CD8-positive, alpha-beta memory T cell (primary cell): ENCODE measurements around the gene LHPP. TPM values are rescaled to one million over a fixed set of nuclear protein-coding genes. Genes with fewer than 3 reads are reported as not detected.

Experiments used
- CTCF ChIA-PET: fragments of 350-600 bp; sonication (Branson Sonifier 250); formaldehyde crosslinking; loops from one replicate; lab custom pipeline; 2021; ENCODE audit warnings: antibody characterized with exemption; lab: Charles Lee
- POLR2A ChIA-PET: fragments of 350-600 bp; sonication (Branson Sonifier 250); formaldehyde crosslinking; loops from one replicate; lab custom pipeline; 2021; ENCODE audit warnings: antibody characterized with exemption; lab: Charles Lee
- DNase-seq, 5 donors: peaks; one replicate each; pipeline versions ENCODE4 v3.0.0 to v3.0.0-alpha.2; 2020 to 2022; ENCODE audit warnings: mixed read lengths in 1 of 5
- H3K27ac ChIP-seq: one replicate; pipeline ENCODE4 v1.7.0; 2013; ENCODE audit warnings: low read depth, mild to moderate bottlenecking, low read length, moderate library complexity
- H3K27me3 ChIP-seq: 2 replicates; pipeline ENCODE4 v1.7.0; 2013; ENCODE audit warnings: low read length, mild to moderate bottlenecking; ENCODE audit not compliant: insufficient read depth, poor library complexity, severe bottlenecking
- H3K36me3 ChIP-seq: 2 replicates; pipeline ENCODE4 v1.7.0; 2013; ENCODE audit warnings: mild to moderate bottlenecking, low read length, moderate library complexity; ENCODE audit not compliant: insufficient read depth
- H3K4me1 ChIP-seq: 2 replicates; pipeline ENCODE4 v1.7.0; 2013; ENCODE audit warnings: mild to moderate bottlenecking, low read length, moderate library complexity; ENCODE audit not compliant: insufficient read depth
- H3K4me3 ChIP-seq: 2 replicates; pipeline ENCODE4 v1.7.0; 2013; ENCODE audit warnings: mild to moderate bottlenecking, low read length
- H3K9me3 ChIP-seq: 2 replicates; pipeline ENCODE4 v1.7.0; 2013; ENCODE audit warnings: mild to moderate bottlenecking, low read length
- H3K27ac Mint-ChIP-seq, 8 donors: one replicate each; pipeline ENCODE4 v1.8.0; 2020 to 2021; ENCODE audit warnings: mixed read lengths in 8 of 8, mild to moderate bottlenecking in 6 of 8, inconsistent platforms in 3 of 8, moderate library complexity in 3 of 8
- H3K27me3 Mint-ChIP-seq, 2 donors: one replicate each; pipeline ENCODE4 v1.8.0; 2020 to 2021; ENCODE audit warnings: mixed read lengths in 2 of 2, mild to moderate bottlenecking in 1 of 2, moderate library complexity in 1 of 2
- H3K36me3 Mint-ChIP-seq, 3 donors: one replicate each; pipeline ENCODE4 v1.8.0; 2020 to 2021; ENCODE audit warnings: mixed read lengths in 3 of 3, inconsistent platforms in 1 of 3, mild to moderate bottlenecking in 1 of 3
- H3K4me1 Mint-ChIP-seq, 3 donors: one replicate each; pipeline ENCODE4 v1.8.0; 2020 to 2021; ENCODE audit warnings: mixed read lengths in 3 of 3, inconsistent platforms in 1 of 3, mild to moderate bottlenecking in 1 of 3
- H3K4me3 Mint-ChIP-seq, 7 donors: one replicate each; pipeline ENCODE4 v1.8.0; 2020 to 2021; ENCODE audit warnings: mixed read lengths in 7 of 7, mild to moderate bottlenecking in 6 of 7, moderate library complexity in 4 of 7, inconsistent platforms in 2 of 7
- H3K9me3 Mint-ChIP-seq, 5 donors: one replicate each; pipeline ENCODE4 v1.8.0; 2020 to 2022; ENCODE audit warnings: mixed read lengths in 5 of 5, mild to moderate bottlenecking in 3 of 5, moderate library complexity in 2 of 5, inconsistent platforms in 1 of 5
- polyA plus RNA-seq: library from polyadenylated mRNA; unstranded; fragments of 300-500 nt; fragmentation: Illumina TruSeq; gene quantifications from one replicate; pipeline ENCODE4 v1.2.3, GENCODE V29; 2021
- total RNA-seq, 2 experiments: library from RNA; stranded (reverse); gene quantifications; one replicate each; pipeline ENCODE4 v1.2.3, GENCODE V29; 2021

Gene LHPP
- total and polyA plus RNA-seq, 3 experiments from 2014 or later = 5.2 to 19.1 (median 6.3) TPM

- no peaks in the 10 kb centered on the region for H3K27me3 Mint-ChIP-seq
- CTCF ChIA-PET = interaction anchor here (1.0 to 8.3 kb wide), 11 partner anchors 15 to 100 kb away, joined by 3 to 110 read pairs (median 3); no protein-coding TSS in a partner anchor
- H3K27ac Mint-ChIP-seq = peak overlapping the region; percentile 79 to 99 (median 93)
Measured at GRCh38 chr10:124643330-124644009, 181.8 kb downstream of the LHPP start.

DNA sequence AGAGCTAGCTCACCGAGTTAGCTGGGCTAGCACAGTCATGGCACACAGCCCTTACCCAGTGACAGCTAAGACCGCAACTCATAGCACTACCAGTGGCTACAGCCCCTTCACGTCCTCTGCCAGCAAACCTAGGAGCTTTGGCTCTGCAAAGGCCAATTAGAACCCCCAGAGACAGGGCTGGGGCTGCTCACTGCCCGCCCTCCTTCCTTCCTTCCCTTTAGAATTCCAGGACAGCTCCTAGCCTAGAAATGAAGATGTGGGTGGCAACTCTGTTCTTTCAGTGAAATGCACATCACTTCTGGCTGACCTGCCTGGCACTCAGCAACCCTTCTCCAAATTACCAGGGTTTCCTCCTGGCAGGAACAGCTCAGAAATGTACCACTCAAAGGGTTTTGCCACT lies 182.6 kb downstream of the LHPP start:
- Mint-ChIP-seq H3K36me3 (peaks cover 0 to 29% (median 1%) of the 10 kb centered on the region in 3 donors), H3K4me3 (peak overlapping the region in 1 of 7 donors; percentile 44), H3K27ac (peak overlapping the region in 7 of 8 donors; percentile 56 to 99 (median 73)), H3K4me1 (peaks cover 88 to 100% (median 94%) of the 10 kb centered on the region in 3 donors), H3K27me3 (no peaks in the 10 kb centered on the region), H3K9me3 (no peaks in the 10 kb centered on the region)
- H3K27me3 ChIP-seq = no peaks in the 10 kb centered on the region
- no peak for DNase-seq
- H3K9me3 ChIP-seq = no peaks in the 10 kb centered on the region
- ChIA-PET POLR2A (no interaction called here), CTCF (interaction anchor here (0.9 to 8.3 kb wide), 9 partner anchors 14 to 101 kb away, joined by 3 to 110 read pairs (median 3); no protein-coding TSS in a partner anchor)
- peaks cover 88% of the 10 kb centered on the region for H3K4me1 ChIP-seq
- no peak overlapping the region for H3K4me3 ChIP-seq
- H3K27ac ChIP-seq = no peak overlapping the region
- H3K36me3 ChIP-seq = no peaks in the 10 kb centered on the region

More at GRCh38 chr10:124643330-124644009, 181.8 kb downstream of the LHPP start:
- no peaks in the 10 kb centered on the region for H3K36me3 ChIP-seq
- H3K4me1 ChIP-seq = peaks cover 86% of the 10 kb centered on the region
- no peaks in the 10 kb centered on the region for H3K9me3 Mint-ChIP-seq
- H3K27ac ChIP-seq = no peak overlapping the region
- no peaks in the 10 kb centered on the region for H3K9me3 ChIP-seq
- H3K4me3 ChIP-seq = no peak overlapping the region
- H3K36me3 Mint-ChIP-seq = peaks cover 0 to 29% (median 1%) of the 10 kb centered on the region in 3 donors
- POLR2A ChIA-PET = interaction anchor here (0.9 kb wide), 1 partner anchor 16 kb away, joined by 3 read pairs; no protein-coding TSS in a partner anchor
- H3K4me1 Mint-ChIP-seq = peaks cover 82 to 99% (median 91%) of the 10 kb centered on the region in 3 donors
- no peak for DNase-seq
- no peaks in the 10 kb centered on the region for H3K27me3 ChIP-seq
- H3K4me3 Mint-ChIP-seq = no peak overlapping the region

DNA sequence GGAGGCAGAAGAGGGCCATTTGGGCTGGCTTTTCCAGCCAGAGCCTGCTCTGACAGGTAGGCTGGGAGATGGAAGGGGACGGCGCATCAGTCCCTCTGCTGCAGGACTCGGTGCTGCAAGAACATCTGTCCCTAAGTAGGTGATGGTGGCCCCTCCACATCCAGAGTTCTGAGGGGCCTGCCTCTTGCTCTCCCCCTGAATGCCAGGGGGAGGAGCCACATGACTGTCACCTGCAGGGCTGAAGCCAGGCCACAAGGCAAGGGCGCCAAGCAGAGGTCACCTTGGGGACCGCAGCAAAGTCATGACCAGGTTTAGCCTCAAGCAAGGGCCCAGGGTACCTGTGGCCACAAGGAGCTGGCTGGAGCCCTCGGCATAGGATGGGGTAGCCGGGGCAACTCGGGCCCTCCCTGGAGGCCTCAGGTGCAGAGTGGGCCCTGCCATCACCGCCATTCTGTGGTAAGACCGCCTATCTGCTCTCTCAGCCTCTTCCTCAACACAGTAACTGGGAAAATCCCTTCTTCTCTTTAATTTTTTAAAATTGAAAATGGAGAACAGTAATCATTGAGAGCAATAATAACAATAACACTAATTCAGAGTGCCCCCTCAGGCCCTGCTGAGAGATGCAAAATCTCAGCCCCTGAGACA lies 183.3 kb downstream of the LHPP start:
- Histone ChIP-seq H3K36me3 (no peaks in the 10 kb centered on the region), H3K4me1 (peaks cover 90% of the 10 kb centered on the region), H3K9me3 (no peaks in the 10 kb centered on the region), H3K4me3 (no peak overlapping the region), H3K27me3 (no peaks in the 10 kb centered on the region), H3K27ac (no peak overlapping the region)
- Mint-ChIP-seq H3K9me3 (no peaks in the 10 kb centered on the region), H3K4me3 (peak overlapping the region in 3 of 7 donors; percentile 44 to 70 (median 45)), H3K27ac (peak overlapping the region; percentile 38 to 99 (median 85)), H3K36me3 (peaks cover 0 to 28% (median 1%) of the 10 kb centered on the region in 3 donors), H3K4me1 (peaks cover 90 to 100% (median 94%) of the 10 kb centered on the region in 3 donors), H3K27me3 (no peaks in the 10 kb centered on the region)
- POLR2A ChIA-PET = no interaction called here
- no peak for DNase-seq
- CTCF ChIA-PET = interaction anchor here (0.9 to 8.3 kb wide), 8 partner anchors 29 to 100 kb away, joined by 3 to 110 read pairs (median 3); no protein-coding TSS in a partner anchor

GRCh38 chr10:124645467-124646095 lies 184.0 kb downstream of the LHPP start:
- CTCF ChIA-PET = interaction anchor here (1.0 to 8.3 kb wide), 4 partner anchors 28 to 100 kb away, joined by 3 to 110 read pairs (median 55); no protein-coding TSS in a partner anchor
- no peaks in the 10 kb centered on the region for H3K27me3 ChIP-seq
- no peak overlapping the region for H3K4me3 ChIP-seq
- no peaks in the 10 kb centered on the region for H3K27me3 Mint-ChIP-seq
- no peaks in the 10 kb centered on the region for H3K36me3 ChIP-seq
- H3K9me3 ChIP-seq = no peaks in the 10 kb centered on the region
- POLR2A ChIA-PET = no interaction called here
- peak overlapping the region; percentile 85 to 100 (median 98) for H3K27ac Mint-ChIP-seq
- DNase-seq = no peak
- peaks cover 90% of the 10 kb centered on the region for H3K4me1 ChIP-seq
- peaks cover 0 to 28% (median 1%) of the 10 kb centered on the region in 3 donors for H3K36me3 Mint-ChIP-seq
- H3K9me3 Mint-ChIP-seq = no peaks in the 10 kb centered on the region
- H3K27ac ChIP-seq = peak overlapping the region; percentile 1
- peaks cover 90 to 100% (median 94%) of the 10 kb centered on the region in 3 donors for H3K4me1 Mint-ChIP-seq
- peak overlapping the region in 6 of 7 donors; percentile 19 to 78 (median 46) for H3K4me3 Mint-ChIP-seq

DNA sequence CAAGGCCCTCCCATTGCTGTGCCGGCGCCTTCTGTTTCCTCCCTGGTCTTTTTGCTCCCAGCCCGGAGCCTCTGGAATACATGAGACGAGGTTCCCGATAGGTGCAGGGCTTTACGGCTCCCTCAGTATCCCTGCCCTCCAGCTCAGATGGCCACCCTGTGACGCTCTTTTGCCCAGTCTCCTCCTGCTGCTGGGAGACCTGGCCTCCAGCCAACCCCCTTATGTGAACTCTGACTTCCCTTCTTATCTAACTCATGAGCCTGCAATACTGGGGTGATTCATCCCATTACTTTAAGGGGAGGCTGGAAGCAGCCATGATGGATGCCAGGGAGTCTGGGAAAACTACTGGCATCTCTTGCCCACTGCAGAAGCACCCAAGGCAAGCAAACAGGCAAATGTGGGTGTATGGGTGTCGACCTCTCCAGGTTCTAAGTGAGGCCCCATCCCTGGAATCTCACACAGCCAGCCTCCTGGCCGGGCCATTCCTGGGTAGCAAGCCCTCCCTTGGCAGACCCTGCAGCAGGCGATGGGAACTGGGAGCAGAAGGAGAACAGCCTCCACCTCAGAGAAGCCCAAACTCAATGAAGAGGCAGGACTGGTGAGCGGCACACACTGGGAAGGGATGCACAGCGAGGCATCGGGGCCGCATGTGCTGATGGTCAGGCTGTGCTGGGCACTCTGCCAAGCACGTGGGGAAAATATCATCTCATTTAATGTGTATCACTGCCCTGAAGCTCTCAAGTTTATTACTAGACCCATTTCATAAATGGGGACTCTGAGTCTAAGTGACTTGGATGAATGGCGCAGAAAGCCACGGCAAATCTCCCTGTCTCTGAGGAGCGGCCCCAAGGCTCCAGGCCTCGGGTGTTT lies 185.1 kb downstream of the LHPP start:
- peaks cover 90% of the 10 kb centered on the region for H3K4me1 ChIP-seq
- POLR2A ChIA-PET = interaction anchor here (0.9 to 2.8 kb wide), 6 partner anchors 32 to 76 kb away, joined by 3 to 14 read pairs (median 8); no protein-coding TSS in a partner anchor

GRCh38 chr10:124647421-124648130 lies 186.0 kb downstream of the LHPP start:
- CTCF ChIA-PET = interaction anchor here (0.6 to 8.3 kb wide), 31 partner anchors 10 to 118 kb away, joined by 3 to 110 read pairs (median 7); partner anchors contain the start of gene FAM53B
- peaks cover 92 to 100% (median 94%) of the 10 kb centered on the region in 3 donors for H3K4me1 Mint-ChIP-seq
- Histone ChIP-seq H3K9me3 (no peaks in the 10 kb centered on the region), H3K36me3 (no peaks in the 10 kb centered on the region), H3K27ac (peak overlapping the region; percentile 75), H3K27me3 (no peaks in the 10 kb centered on the region), H3K4me3 (peak overlapping the region; percentile 41), H3K4me1 (peaks cover 90% of the 10 kb centered on the region)
- H3K4me3 Mint-ChIP-seq = peak overlapping the region; percentile 75 to 95 (median 84)
- peak; percentile 64 to 86 (median 66) for DNase-seq
- H3K27ac Mint-ChIP-seq = peak overlapping the region; percentile 96 to 100 (median 98)
- H3K9me3 Mint-ChIP-seq = no peaks in the 10 kb centered on the region
- H3K36me3 Mint-ChIP-seq = peaks cover 0 to 16% (median 0%) of the 10 kb centered on the region in 3 donors
- POLR2A ChIA-PET = interaction anchor here (0.9 to 4.2 kb wide), 10 partner anchors 12 to 95 kb away, joined by 3 to 34 read pairs (median 8); no protein-coding TSS in a partner anchor
- H3K27me3 Mint-ChIP-seq = no peaks in the 10 kb centered on the region

More for the DNA sequence above, 185.1 kb downstream of the LHPP start:
- Mint-ChIP-seq H3K27ac (peak overlapping the region; percentile 96 to 100 (median 98)), H3K36me3 (peaks cover 0 to 23% (median 1%) of the 10 kb centered on the region in 3 donors), H3K9me3 (no peaks in the 10 kb centered on the region), H3K4me3 (peak overlapping the region; percentile 75 to 95 (median 84)), H3K27me3 (no peaks in the 10 kb centered on the region), H3K4me1 (peaks cover 90 to 100% (median 94%) of the 10 kb centered on the region in 3 donors)
- H3K27ac ChIP-seq = peak overlapping the region; percentile 75
- CTCF ChIA-PET = interaction anchor here (0.9 to 8.3 kb wide), 27 partner anchors 9 to 117 kb away, joined by 3 to 110 read pairs (median 10); partner anchors contain the start of gene FAM53B
- H3K27me3 ChIP-seq = no peaks in the 10 kb centered on the region
- DNase-seq = no peak
- peak overlapping the region; percentile 41 for H3K4me3 ChIP-seq
- H3K9me3 ChIP-seq = no peaks in the 10 kb centered on the region
- no peaks in the 10 kb centered on the region for H3K36me3 ChIP-seq
